HepG2 (cell line): ENCODE data around the gene MORF4L2. TPM values are rescaled to one million over a fixed set of nuclear protein-coding genes. Genes with fewer than 3 reads are reported as not detected.

Experiments used
- ATAC-seq: fragments of 200-7000 bp; cut with Tn5 transposase; 3 replicates; pipeline ENCODE4 v1.9.1; 2020; ENCODE audit warnings: mild to moderate bottlenecking, moderate library complexity
- BruUV-seq: library from RNA; stranded (reverse); fragments of 400-500 nt; replicated peaks from 2 replicates; lab custom pipeline; 2021; lab: Mats Ljungman, UMichigan
- CTCF ChIA-PET: fragments of 300-600 bp; formaldehyde crosslinking; extraction: SDS; loops from one replicate; lab custom pipeline; 2021; ENCODE audit warnings: low total read pairs, inconsistent platforms, low intra/inter-chr PET ratio; lab: Yijun Ruan, JAX
- POLR2A ChIA-PET: fragments of 350-600 bp; sonication (Branson Sonifier 250); formaldehyde crosslinking; loops from one replicate; lab custom pipeline; 2020; ENCODE audit warnings: antibody characterized with exemption, inconsistent platforms; lab: Yijun Ruan, JAX
- DNase-seq: peaks from one replicate; pipeline ENCODE4 v3.0.0-alpha.2; 2015; ENCODE audit warnings: low spot score
- FAIRE-seq: peaks from 3 replicates; lab custom pipeline; 2011; peaks lifted over from hg19 to GRCh38; lab: Jason Lieb, UNC
- H2AFZ ChIP-seq: one replicate; pipeline ENCODE4 v1.6.1; 2011; ENCODE audit warnings: low read length, inconsistent platforms
- H3K27ac ChIP-seq: fragments of 300-600 bp; 3 replicates; pipeline ENCODE4 v1.8.0; 2011; ENCODE audit warnings: mixed run types, mild to moderate bottlenecking, mixed read lengths, low read length, inconsistent platforms; ENCODE audit not compliant: insufficient read depth; ENCODE audit errors: extremely low read length
- H3K27me3 ChIP-seq, 2 experiments: fragments of 200-600 bp in 1 of 2; 2 replicates in 1 of 2; 3 replicates in 1 of 2; pipeline versions ENCODE4 v1.6.0 to v1.8.0; 2011; ENCODE audit warnings: low read length in 2 of 2, mild to moderate bottlenecking in 2 of 2, moderate library complexity in 2 of 2, inconsistent platforms in 1 of 2; ENCODE audit not compliant: insufficient read depth in 2 of 2, control insufficient read depth in 1 of 2
- H3K36me3 ChIP-seq, 2 experiments: fragments of 200-600 bp in 1 of 2; replicated peaks in 1 of 2; 2 replicates in 1 of 2; 3 replicates in 1 of 2; pipeline versions ENCODE4 v1.5.1 to v1.8.0; 2011; ENCODE audit warnings: low read length in 2 of 2, inconsistent platforms in 1 of 2; ENCODE audit not compliant: insufficient read depth in 2 of 2, control insufficient read depth in 1 of 2
- H3K4me1 ChIP-seq: 2 replicates; pipeline ENCODE4 v1.5.1; 2012; ENCODE audit warnings: low read length, inconsistent platforms; ENCODE audit not compliant: insufficient read depth
- H3K4me2 ChIP-seq: 2 replicates; pipeline ENCODE4 v1.6.0; 2011; ENCODE audit warnings: low read depth, low read length, inconsistent platforms
- H3K4me3 ChIP-seq, 3 experiments: fragments of 200-600 bp in 1 of 3; sonication (generic), shearing (Covaris generic) in 1 of 3; replicated peaks in 1 of 3; 2 replicates each; pipeline ENCODE4 v1.5.1; 2011 to 2016; ENCODE audit warnings: low read length in 3 of 3, inconsistent platforms in 2 of 3, low read depth in 2 of 3, mild to moderate bottlenecking in 2 of 3, control low read depth in 1 of 3, mixed read lengths in 1 of 3; ENCODE audit not compliant: insufficient read depth in 1 of 3
- H3K79me2 ChIP-seq: one replicate; pipeline ENCODE4 v1.6.1; 2011; ENCODE audit warnings: low read length, inconsistent platforms; ENCODE audit not compliant: insufficient read depth
- H3K9ac ChIP-seq: 2 replicates; pipeline ENCODE4 v1.6.0; 2011; ENCODE audit warnings: mild to moderate bottlenecking, low read depth, low read length, inconsistent platforms; ENCODE audit not compliant: insufficient read depth
- H3K9me3 ChIP-seq: 2 replicates; pipeline ENCODE4 v1.5.1; 2012; ENCODE audit warnings: mild to moderate bottlenecking, low read length
- H4K20me1 ChIP-seq: 2 replicates; pipeline ENCODE4 v1.6.0; 2011; ENCODE audit warnings: inconsistent platforms, mild to moderate bottlenecking, low read length, moderate library complexity; ENCODE audit not compliant: insufficient read depth
- DMAP1 ChIP-seq: IDR thresholded peaks from 2 replicates; pipeline ENCODE4 v1.6.1; 2016
- FOXA1 ChIP-seq, 2 experiments: fragments of 450-650 bp in 1 of 2; sonication (generic) in 1 of 2; formaldehyde crosslinking in 1 of 2; IDR thresholded peaks; 2 replicates each; pipeline versions ENCODE4 v1.4.0 to v1.6.1; 2016 to 2020; ENCODE audit warnings: missing genetic modification reagents in 1 of 2
- GTF2F1 ChIP-seq: fragments of 150-350 bp; IDR thresholded peaks from 2 replicates; pipeline ENCODE4 v1.6.1; 2014; ENCODE audit warnings: low read length
- HNRNPLL ChIP-seq: fragments of 200-400 bp; formaldehyde crosslinking; IDR thresholded peaks from 2 replicates; pipeline ENCODE4 v1.6.1; 2017; ENCODE audit warnings: mild to moderate bottlenecking, low read depth, low read length; ENCODE audit not compliant: poor library complexity, severe bottlenecking
- IKZF5 ChIP-seq: IDR thresholded peaks from 2 replicates; pipeline ENCODE4 v1.6.1; 2018; ENCODE audit warnings: missing genetic modification reagents, mild to moderate bottlenecking, missing compliant biosample characterization
- NAIF1 ChIP-seq: sonication (generic); formaldehyde crosslinking; IDR thresholded peaks from 2 replicates; pipeline ENCODE4 v1.5.0; 2020; ENCODE audit warnings: mild to moderate bottlenecking, missing genetic modification reagents, borderline replicate concordance
- NR0B2 ChIP-seq: sonication (generic); formaldehyde crosslinking; IDR thresholded peaks from 2 replicates; pipeline ENCODE4 v1.4.0; 2020; ENCODE audit warnings: mild to moderate bottlenecking, missing genetic modification reagents
- RBM22 ChIP-seq: fragments of 200-400 bp; formaldehyde crosslinking; optimal IDR thresholded peaks from 2 replicates; pipeline ENCODE3; 2017; ENCODE audit warnings: mild to moderate bottlenecking, low read length, moderate library complexity
- SIX1 ChIP-seq: sonication (generic); formaldehyde crosslinking; IDR thresholded peaks from 2 replicates; pipeline ENCODE4 v1.4.0; 2020; ENCODE audit warnings: missing genetic modification reagents, borderline replicate concordance
- ZBTB7B ChIP-seq: sonication (generic); formaldehyde crosslinking; IDR thresholded peaks from 2 replicates; pipeline ENCODE4 v1.4.0; 2020; ENCODE audit warnings: missing genetic modification reagents
- ZKSCAN1 ChIP-seq: fragments of 150-350 bp; IDR thresholded peaks from 2 replicates; pipeline ENCODE4 v1.6.1; 2014; ENCODE audit warnings: low read length
- ZNF17 ChIP-seq: sonication (generic); formaldehyde crosslinking; IDR thresholded peaks from 2 replicates; pipeline ENCODE4 v1.5.0; 2020; ENCODE audit warnings: mild to moderate bottlenecking, missing genetic modification reagents
- ZNF317 ChIP-seq: sonication (generic); formaldehyde crosslinking; IDR thresholded peaks from 2 replicates; pipeline ENCODE4 v1.5.0; 2020; ENCODE audit warnings: mild to moderate bottlenecking, missing genetic modification reagents
- ZNF484 ChIP-seq: sonication (generic); formaldehyde crosslinking; IDR thresholded peaks from 2 replicates; pipeline ENCODE4 v1.5.1; 2020; ENCODE audit warnings: mild to moderate bottlenecking, low read depth, missing genetic modification reagents, borderline replicate concordance
- ZNF512 ChIP-seq: sonication (generic); formaldehyde crosslinking; IDR thresholded peaks from 2 replicates; pipeline ENCODE4 v1.4.0; 2020; ENCODE audit warnings: mild to moderate bottlenecking, missing genetic modification reagents
- ZNF616 ChIP-seq: sonication (generic); formaldehyde crosslinking; IDR thresholded peaks from 2 replicates; pipeline ENCODE4 v1.5.0; 2020; ENCODE audit warnings: low read depth, mild to moderate bottlenecking, missing genetic modification reagents
- ZNF883 ChIP-seq: sonication (generic); formaldehyde crosslinking; IDR thresholded peaks from 2 replicates; pipeline ENCODE4 v1.5.1; 2020; ENCODE audit warnings: mild to moderate bottlenecking, missing genetic modification reagents; ENCODE audit errors: not compliant biosample characterization
- WGBS: methylation state at CpG from one replicate; pipeline ENCODE4 v1.1.6; 2017; ENCODE audit warnings: low lambda C conversion rate; 5-methylcytosine and 5-hydroxymethylcytosine counted together
- in situ Hi-C: cut with HindIII; loops from 2 replicates; pipeline ENCODE4 v1.10.0; 2017; ENCODE audit warnings: low pct_unique_long_range_greater_than_20kb; ENCODE audit not compliant: extremely low pct_ligation_motif_present
- intact Hi-C: fragments of 100-400 bp; cut with micrococcal nuclease; formaldehyde crosslinking; loops from one replicate; pipeline ENCODE4 v1.10.0; 2022; ENCODE audit not compliant: unreplicated experiment
- polyA plus RNA-seq, 8 experiments: library from polyadenylated mRNA; depleted of rRNA in 3 of 8; stranded (reverse) in 7 of 8; unstranded in 1 of 8; fragments of >200 nt; fragmentation: Illumina TruSeq in 4 of 8; extraction: Trizol in 4 of 8; gene quantifications; 2 replicates each; pipeline versions ENCODE4 v1.2.1 to v1.2.3, GENCODE V29; 2011 to 2016; ENCODE audit warnings: low read depth in 4 of 8, missing spikeins in 1 of 8, mixed read lengths in 1 of 8; ENCODE audit not compliant: insufficient read depth in 1 of 8
- total RNA-seq, 5 experiments: library from RNA; depleted of rRNA; stranded (reverse); fragments of >200 nt; fragmentation: Illumina TruSeq; extraction: Trizol; gene quantifications; 2 replicates each; pipeline ENCODE4 v1.2.3, GENCODE V29; 2016; ENCODE audit warnings: low read depth in 1 of 5

MORF4L2 gene
- total and polyA plus RNA-seq, 2 of the 13 experiments (the other 11 are each of a cell fraction or from before 2014, with no cell fraction given) = 358 to 469 TPM

GRCh38 chrX:103718120-103718519, 31.6 kb upstream of the MORF4L2 start (continued):
- TF ChIP-seq ZNF17 (CRISPR knock-in tag) = no peak
- TF ChIP-seq NR0B2 (CRISPR knock-in tag) = no peak
- TF ChIP-seq SIX1 (CRISPR knock-in tag) = no peak

GRCh38 chrX:103716962-103717361, 30.5 kb upstream of the MORF4L2 start:
- Histone ChIP-seq H2AFZ (no peak overlapping the region), H3K4me3 (no peak overlapping the region), H3K27me3 (no peaks in the 10 kb centered on the region), H3K4me1 (no peaks in the 10 kb centered on the region), H3K9me3 (no peaks in the 10 kb centered on the region), H3K79me2 (no peaks in the 10 kb centered on the region), H3K27ac (no peak overlapping the region), H3K9ac (no peak overlapping the region), H3K36me3 (no peaks in the 10 kb centered on the region), H4K20me1 (no peaks in the 10 kb centered on the region), H3K4me2 (no peak overlapping the region)
- no peak for DNase-seq
- TF ChIP-seq HNRNPLL = no peak
- no peak for TF ChIP-seq DMAP1
- no peak for TF ChIP-seq GTF2F1
- no peak for TF ChIP-seq FOXA1 (IDR thresholded peaks at IDR 0.05)
- no peak for TF ChIP-seq FOXA1 (CRISPR knock-in tag; IDR thresholded peaks at IDR 0.05)
- no peak for TF ChIP-seq ZNF317 (CRISPR knock-in tag)
- no peak for TF ChIP-seq IKZF5 (CRISPR knock-in tag)
- TF ChIP-seq NAIF1 = no peak
- TF ChIP-seq ZNF616 (CRISPR knock-in tag) = no peak
- no peak for TF ChIP-seq ZBTB7B (CRISPR knock-in tag)
- no peak for TF ChIP-seq ZNF484 (CRISPR knock-in tag)
- TF ChIP-seq ZKSCAN1 = no peak
- TF ChIP-seq RBM22 = no peak
- TF ChIP-seq ZNF883 (CRISPR knock-in tag) = no peak
- no peak for TF ChIP-seq ZNF512 (CRISPR knock-in tag)
- no TSS peak for BruUV-seq
- ChIA-PET POLR2A (no interaction called here), CTCF (no interaction called here)
- 0% methylated on average over 2 of the region's 2 CpGs for WGBS
- in situ Hi-C loops = no loop called here
- intact Hi-C loops = no loop called here
- ATAC-seq = no peak
- FAIRE-seq = no peak
